NCI-H1092 (cell line): ENCODE data around the gene SLC13A5.

ENCODE experiments used
- DNase-seq: peaks from one replicate; lab custom pipeline; 2025; lab: John Stamatoyannopoulos, UW

SLC13A5 gene

DNA sequence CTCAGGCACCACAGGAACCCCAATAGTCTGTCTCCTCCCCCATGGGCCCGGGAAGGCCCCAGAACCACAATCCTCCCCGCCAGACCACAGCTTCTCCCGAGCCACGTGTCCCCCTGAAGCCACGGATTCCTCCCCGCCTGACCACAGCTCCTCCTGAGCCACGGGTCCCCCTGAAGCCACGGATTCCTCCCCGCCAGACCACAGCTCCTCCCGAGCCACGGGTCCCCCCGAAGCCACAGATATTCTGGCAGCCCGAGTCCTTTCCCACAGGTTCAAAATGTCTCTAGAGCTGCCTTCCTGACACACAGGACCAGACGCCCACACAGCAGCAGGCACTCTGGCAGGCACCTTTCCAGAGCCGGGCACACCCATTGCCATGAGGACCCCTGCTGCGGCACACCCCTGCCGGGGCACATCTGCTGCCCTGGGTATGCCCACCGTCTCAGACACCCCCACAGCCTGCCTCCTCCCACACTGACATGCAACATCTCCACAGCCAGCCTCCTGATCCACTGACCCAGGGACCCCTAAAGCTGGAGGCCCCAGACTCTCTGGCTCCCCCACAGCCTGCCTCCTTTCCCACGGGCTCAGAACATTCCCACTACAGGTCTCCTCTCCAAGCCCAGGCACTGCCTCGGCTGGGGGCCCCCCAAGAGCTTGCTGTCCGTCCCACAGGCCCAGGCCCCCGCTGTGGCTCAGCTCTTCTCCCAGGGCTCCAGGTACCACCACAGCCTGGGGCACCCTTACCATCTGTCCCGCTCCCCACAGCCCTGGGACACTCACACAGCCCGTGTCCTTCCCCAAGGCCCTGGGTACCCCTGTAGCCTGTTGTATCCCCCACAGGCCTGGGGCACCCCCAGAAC, 74.9 kb downstream of the SLC13A5 start:
- no peak for DNase-seq

DNA sequence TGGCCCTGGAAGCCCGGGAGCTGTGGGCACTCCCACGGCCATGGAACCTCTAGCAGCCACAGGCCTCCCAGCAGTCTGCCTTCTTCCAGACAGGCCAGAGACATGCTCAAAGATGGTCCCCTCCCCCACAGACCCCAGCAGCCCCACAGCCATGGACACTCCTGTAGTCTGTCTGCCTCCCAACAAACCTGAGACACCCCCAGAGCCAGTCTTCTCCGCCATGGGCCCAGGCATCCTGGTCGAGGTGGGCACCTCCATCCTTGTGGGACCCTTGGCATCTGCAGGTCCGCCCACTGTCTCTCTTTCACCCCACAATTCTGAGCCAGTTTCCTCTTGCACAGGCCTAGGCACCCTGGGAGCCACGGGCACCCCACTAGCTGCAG, 75.7 kb downstream of the SLC13A5 start:
- DNase-seq, result no peak

DNA sequence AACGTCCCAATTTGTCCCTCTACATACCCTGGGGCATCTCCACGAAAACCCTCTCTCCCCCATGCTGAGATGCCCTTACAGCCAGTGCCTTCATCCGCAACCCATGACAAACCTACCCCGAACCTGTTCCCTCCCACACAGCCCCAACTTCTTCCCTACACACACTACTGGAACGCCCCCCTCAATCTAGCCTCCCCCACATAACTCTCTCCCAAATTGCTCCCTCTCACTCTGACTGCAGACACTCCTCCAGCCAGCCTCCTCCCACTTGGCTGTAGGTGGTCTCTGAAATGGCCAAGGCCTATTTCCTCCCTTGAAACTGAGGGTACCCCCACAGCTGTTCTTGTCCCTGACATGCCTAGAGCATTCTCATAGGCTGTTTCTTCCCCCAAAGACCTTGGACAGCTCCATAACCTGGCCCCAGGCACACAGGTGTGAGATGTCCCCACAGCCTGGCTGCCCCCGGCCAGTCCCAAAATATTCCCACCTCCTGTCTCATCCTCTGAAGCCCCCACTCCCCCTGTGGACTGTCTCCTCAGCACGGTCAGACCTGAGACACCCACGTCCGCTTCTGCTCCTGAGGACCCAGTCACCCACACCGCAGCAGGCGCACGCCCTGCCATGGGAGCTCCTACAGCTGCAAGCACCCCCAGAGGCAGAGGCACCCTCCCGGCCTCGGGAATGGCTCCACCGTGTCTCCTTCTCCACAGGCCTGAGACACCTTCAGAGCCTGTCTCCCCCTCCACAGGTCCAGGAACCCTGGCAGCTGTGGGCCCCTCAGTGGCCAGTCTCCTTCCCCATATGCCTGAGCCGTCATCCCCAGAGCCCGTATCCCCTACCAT, 76.3 kb downstream of the SLC13A5 start:
- DNase-seq, result no peak

DNA sequence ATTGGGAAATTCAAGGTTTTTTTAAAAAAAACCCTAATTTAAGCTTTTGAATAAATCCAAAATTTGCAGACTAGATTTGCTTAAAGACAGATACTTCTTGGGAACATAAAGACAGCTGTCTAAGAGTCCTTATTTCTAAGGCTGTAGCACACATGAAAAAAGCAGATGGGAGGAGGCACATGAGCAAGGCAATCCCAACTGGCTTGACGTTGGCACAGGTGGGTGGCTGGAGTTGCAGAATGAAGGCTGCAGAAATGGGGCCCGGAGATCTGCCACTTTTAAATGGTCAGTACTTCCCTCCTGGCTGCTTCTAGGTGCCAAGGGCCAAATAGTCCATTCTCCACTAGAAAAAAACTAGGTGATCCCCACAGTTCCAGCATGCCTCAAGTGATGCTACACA, 77.1 kb downstream of the SLC13A5 start:
- DNase-seq, result no peak
